ES-I3 (cell line): Measurements from ENCODE around the gene NRXN3.

Experiments used
- H3K36me3 ChIP-seq: 2 replicates; pipeline ENCODE4 v1.6.1; 2013; ENCODE audit warnings: mild to moderate bottlenecking, low read length, control low read depth, moderate library complexity; ENCODE audit not compliant: insufficient read depth
- H3K4me1 ChIP-seq: 2 replicates; pipeline ENCODE4 v1.6.1; 2013; ENCODE audit warnings: mild to moderate bottlenecking, control low read depth, low read length; ENCODE audit not compliant: insufficient read depth
- H3K9ac ChIP-seq: 2 replicates; pipeline ENCODE4 v1.6.1; 2013; ENCODE audit warnings: low read depth, mild to moderate bottlenecking, low read length, moderate library complexity
- H3K9me3 ChIP-seq: 2 replicates; pipeline ENCODE4 v1.6.1; 2013; ENCODE audit warnings: mild to moderate bottlenecking, low read length, moderate library complexity; ENCODE audit not compliant: control insufficient read depth, insufficient read depth

Gene NRXN3

GRCh38 chr14:79285263-79285662, 1115.1 kb downstream of the NRXN3 start:
- no peak overlapping the region for H3K9ac ChIP-seq

GRCh38 chr14:79287976-79288375, 1117.8 kb downstream of the NRXN3 start:
- Histone ChIP-seq H3K9me3 (no peaks in the 10 kb centered on the region), H3K36me3 (no peaks in the 10 kb centered on the region), H3K9ac (no peak overlapping the region), H3K4me1 (0 out of 2 replicates have a peak, but pooled peaks cover 5% of the 10 kb centered on the region)

More at GRCh38 chr14:79285263-79285662, 1115.1 kb downstream of the NRXN3 start:
- peaks cover 25% of the 10 kb centered on the region for H3K4me1 ChIP-seq
- no peaks in the 10 kb centered on the region for H3K36me3 ChIP-seq
- no peaks in the 10 kb centered on the region for H3K9me3 ChIP-seq

DNA sequence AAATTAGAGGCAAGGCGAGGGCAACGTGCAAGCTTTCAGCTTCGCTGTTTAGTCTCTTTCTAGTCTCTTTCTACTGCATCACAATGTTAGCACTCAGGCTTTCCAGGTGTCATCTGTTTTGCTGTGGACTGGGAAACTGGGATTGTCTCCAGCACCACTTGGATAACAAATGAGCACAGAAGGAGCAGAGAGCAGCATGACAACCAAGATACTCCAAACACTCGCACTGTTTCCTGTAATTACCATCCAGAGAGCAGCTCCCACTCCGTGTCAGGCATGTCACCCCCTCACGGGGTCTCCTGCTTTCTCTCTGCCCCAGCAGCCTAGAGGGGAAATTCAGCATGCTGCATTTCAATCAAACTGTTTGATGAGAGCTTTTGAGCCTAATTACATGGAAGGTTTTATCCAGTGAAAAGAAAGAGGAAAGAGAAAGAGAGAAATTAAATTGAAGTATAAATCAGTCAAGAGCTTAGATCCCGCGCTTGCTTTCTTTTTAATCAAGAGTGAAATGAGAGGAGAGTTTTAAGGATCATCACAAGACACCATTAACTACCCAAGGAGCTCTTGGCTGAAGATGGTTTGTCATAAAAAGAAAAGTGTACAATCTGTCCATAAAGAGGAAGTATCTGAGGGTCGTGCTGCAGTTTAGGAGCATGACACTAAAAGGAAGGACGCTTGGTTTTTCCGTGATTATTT, 1123.5 kb downstream of the NRXN3 start:
- 0 out of 2 replicates have a peak, but pooled peaks cover 8% of the 10 kb centered on the region for H3K4me1 ChIP-seq
- no peak overlapping the region for H3K9ac ChIP-seq
- H3K9me3 ChIP-seq: no peaks in the 10 kb centered on the region
- no peaks in the 10 kb centered on the region for H3K36me3 ChIP-seq

GRCh38 chr14:79294499-79294898, 1124.3 kb downstream of the NRXN3 start:
- H3K9ac ChIP-seq: no peak overlapping the region
- H3K36me3 ChIP-seq: no peaks in the 10 kb centered on the region
- H3K9me3 ChIP-seq: no peaks in the 10 kb centered on the region
- H3K4me1 ChIP-seq: peaks cover 12% of the 10 kb centered on the region; the same call in 1 of the 2 replicates

GRCh38 chr14:79295385-79295784, 1125.2 kb downstream of the NRXN3 start:
- no peak overlapping the region for H3K9ac ChIP-seq
- H3K9me3 ChIP-seq: no peaks in the 10 kb centered on the region
- peaks cover 8% of the 10 kb centered on the region; the same call in 1 of the 2 replicates for H3K4me1 ChIP-seq
- H3K36me3 ChIP-seq: no peaks in the 10 kb centered on the region

DNA sequence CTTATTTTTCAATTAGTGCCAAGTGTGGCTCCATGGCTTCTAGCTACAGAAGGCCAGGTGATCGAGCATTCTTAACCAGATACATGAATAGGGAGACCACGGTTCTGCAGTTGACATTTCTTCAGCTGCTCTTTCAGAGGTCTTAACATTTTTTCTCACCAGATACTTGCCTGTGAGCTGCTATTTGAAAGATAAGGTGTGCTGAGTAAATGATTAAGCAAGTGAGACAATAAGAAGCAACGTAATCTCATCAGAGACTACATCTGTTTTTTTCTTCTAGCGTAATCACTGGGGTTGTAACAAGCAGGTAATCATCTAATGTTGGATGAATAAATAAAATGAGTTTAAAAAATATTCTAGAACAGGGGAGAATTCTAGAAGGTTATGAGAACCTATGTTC, 1128.2 kb downstream of the NRXN3 start:
- H3K9ac ChIP-seq: no peak overlapping the region

DNA sequence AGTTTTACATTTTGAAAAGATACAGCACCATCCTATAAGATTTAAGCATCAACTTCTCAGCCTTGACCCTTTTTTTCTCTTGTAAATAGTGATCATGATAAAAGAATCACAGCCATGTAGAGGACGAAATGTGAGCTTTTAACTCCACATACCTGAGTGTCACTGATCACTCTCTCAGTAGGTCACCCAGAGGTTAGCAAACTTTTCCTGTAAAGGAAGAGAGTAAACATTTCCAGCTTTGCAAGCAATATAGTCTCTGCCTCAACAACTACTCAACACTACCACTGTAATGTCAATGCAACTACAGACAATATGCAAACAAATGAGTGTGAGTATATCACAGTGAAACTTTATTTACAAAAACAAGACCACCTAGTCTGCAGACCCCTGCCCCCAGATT, 1129.0 kb downstream of the NRXN3 start:
- Histone ChIP-seq H3K9me3 (no peaks in the 10 kb centered on the region), H3K9ac (no peak overlapping the region), H3K4me1 (peaks cover 5% of the 10 kb centered on the region; the same call in 1 of the 2 replicates), H3K36me3 (no peaks in the 10 kb centered on the region)

More for the DNA sequence above, 1128.2 kb downstream of the NRXN3 start:
- Histone ChIP-seq H3K9me3 (no peaks in the 10 kb centered on the region), H3K36me3 (no peaks in the 10 kb centered on the region), H3K4me1 (peaks cover 8% of the 10 kb centered on the region; the same call in 1 of the 2 replicates)

DNA sequence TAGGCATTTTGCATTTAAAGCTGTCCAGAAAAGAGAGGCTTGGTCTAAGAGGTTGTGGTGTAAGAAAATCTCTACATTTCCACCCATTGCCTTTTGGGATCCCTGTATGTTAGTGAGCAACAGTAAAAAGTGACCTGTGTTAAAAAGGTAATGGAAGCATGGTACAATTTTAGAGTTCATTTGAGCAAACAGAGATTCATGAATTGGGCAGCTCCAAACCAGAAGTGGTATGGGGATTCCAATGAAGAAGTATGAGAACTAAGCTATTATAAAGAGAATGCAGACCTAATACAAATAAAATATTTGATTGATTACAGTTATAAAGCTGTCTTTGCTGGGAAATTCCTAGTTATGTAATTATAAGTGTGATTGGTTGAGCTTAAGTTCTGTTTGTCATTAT, 1134.1 kb downstream of the NRXN3 start:
- H3K36me3 ChIP-seq: no peaks in the 10 kb centered on the region
- no peaks in the 10 kb centered on the region for H3K9me3 ChIP-seq
- H3K9ac ChIP-seq: no peak overlapping the region
- peaks cover 3% of the 10 kb centered on the region; the same call in 1 of the 2 replicates for H3K4me1 ChIP-seq

DNA sequence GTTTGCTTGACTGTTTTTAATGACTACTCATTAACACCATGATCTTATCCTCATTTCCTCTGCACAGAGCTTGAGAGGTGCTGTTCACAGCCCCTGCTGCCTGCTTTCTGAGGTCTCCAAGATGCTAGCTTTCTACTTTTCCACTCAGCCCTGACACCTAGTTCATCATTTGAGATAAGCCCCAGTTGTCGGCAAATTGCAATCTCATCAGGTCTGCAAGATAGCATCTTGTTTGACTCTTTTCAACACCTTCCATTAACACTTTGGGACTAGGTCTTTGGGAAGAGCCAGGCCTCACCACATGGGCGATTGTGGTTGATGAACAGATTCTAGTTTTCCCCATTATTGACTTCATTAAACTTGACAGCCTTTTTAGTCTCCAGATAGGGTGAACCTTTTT, 1136.4 kb downstream of the NRXN3 start:
- Histone ChIP-seq H3K4me1 (no peaks in the 10 kb centered on the region), H3K9ac (no peak overlapping the region), H3K9me3 (no peaks in the 10 kb centered on the region), H3K36me3 (no peaks in the 10 kb centered on the region)

GRCh38 chr14:79318371-79318770, 1148.2 kb downstream of the NRXN3 start:
- H3K9me3 ChIP-seq: no peaks in the 10 kb centered on the region
- H3K9ac ChIP-seq: no peak overlapping the region
- H3K4me1 ChIP-seq: peaks cover 11% of the 10 kb centered on the region
- H3K36me3 ChIP-seq: no peaks in the 10 kb centered on the region

- Histone ChIP-seq H3K9ac (no peak overlapping the region), H3K36me3 (no peaks in the 10 kb centered on the region), H3K9me3 (no peaks in the 10 kb centered on the region), H3K4me1 (peaks cover 4% of the 10 kb centered on the region; the same call in 1 of the 2 replicates)
These were observed 1150.4 kb downstream of the NRXN3 start for GRCh38 chr14:79320561-79320960.

DNA sequence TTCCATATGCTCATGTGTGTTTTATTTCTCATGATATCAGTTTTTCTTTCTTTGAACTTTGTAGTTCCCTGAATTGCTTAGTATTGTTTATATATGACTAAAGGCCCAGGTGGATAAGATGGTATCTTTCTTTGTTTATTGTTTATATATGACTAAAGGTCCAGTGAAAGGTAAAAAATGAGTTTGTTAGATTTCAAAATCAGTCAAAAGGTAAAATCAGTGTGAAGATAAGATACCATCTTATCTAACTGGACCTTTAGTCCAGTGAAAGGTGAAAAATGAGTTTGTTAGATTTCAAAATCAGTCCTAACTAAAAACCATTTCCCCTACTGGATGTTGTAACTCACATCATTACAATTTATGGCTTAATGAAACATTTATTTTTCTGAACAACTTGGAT, 1150.9 kb downstream of the NRXN3 start:
- H3K9ac ChIP-seq: no peak overlapping the region
- H3K36me3 ChIP-seq: no peaks in the 10 kb centered on the region
- H3K9me3 ChIP-seq: no peaks in the 10 kb centered on the region
- peaks cover 2% of the 10 kb centered on the region; the same call in 1 of the 2 replicates for H3K4me1 ChIP-seq

- H3K36me3 ChIP-seq: no peaks in the 10 kb centered on the region
- no peak overlapping the region for H3K9ac ChIP-seq
These were observed 1154.9 kb downstream of the NRXN3 start for GRCh38 chr14:79325071-79325470.

GRCh38 chr14:79325557-79325956, 1155.4 kb downstream of the NRXN3 start:
- H3K4me1 ChIP-seq: no peaks in the 10 kb centered on the region
- H3K9me3 ChIP-seq: no peaks in the 10 kb centered on the region
- H3K36me3 ChIP-seq: no peaks in the 10 kb centered on the region
- H3K9ac ChIP-seq: no peak overlapping the region

More at GRCh38 chr14:79325071-79325470, 1154.9 kb downstream of the NRXN3 start:
- H3K4me1 ChIP-seq: no peaks in the 10 kb centered on the region
- no peaks in the 10 kb centered on the region for H3K9me3 ChIP-seq

DNA sequence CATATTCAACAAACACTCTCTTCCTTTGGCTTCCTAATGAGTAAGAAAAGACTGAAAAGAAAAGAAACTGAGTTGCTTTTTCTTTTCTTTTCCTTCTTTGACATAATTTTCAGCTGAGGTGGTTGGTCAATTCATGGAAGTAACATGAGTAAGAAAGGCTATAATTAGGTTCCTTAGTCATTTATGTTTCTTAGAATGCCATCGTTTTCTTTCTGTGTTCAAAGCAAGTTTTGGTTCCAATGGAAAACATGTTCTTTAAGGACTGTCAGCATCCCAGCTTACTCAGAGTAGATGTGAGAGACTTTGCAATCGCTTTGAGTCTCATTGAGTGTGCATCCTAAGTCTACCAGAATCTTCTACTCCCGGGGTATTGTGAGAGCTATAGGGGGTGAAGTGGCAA, 1158.7 kb downstream of the NRXN3 start:
- no peaks in the 10 kb centered on the region for H3K9me3 ChIP-seq
- no peak overlapping the region for H3K9ac ChIP-seq
- H3K36me3 ChIP-seq: no peaks in the 10 kb centered on the region
- H3K4me1 ChIP-seq: peaks cover 18% of the 10 kb centered on the region
